ENCODE results near the gene HTR4.

Gene HTR4

GRCh38 chr5:148620696-148621095 is 33.6 kb downstream of the HTR4 start:
- Histone ChIP-seq H3K9me3 (ENCODE audit: insufficient read depth, low read depth, low read length) (no peaks in the 10 kb centered on the region), H3K4me3 (ENCODE audit: low read length, poor library complexity, severe bottlenecking) (no peak overlapping the region), H3K9ac (ENCODE audit: low read depth, low read length, poor library complexity, severe bottlenecking) (no peak overlapping the region), H2AFZ (ENCODE audit: low read length) (no peak overlapping the region), H3K9me2 (replicated peaks; ENCODE audit: low read depth, low read length) (no peaks in the 10 kb centered on the region), H3F3A (ENCODE audit: low read depth) (no peaks in the 10 kb centered on the region), H3K79me2 (ENCODE audit: insufficient read depth, low read length) (no peaks in the 10 kb centered on the region), H3K27me3 (ENCODE audit: insufficient read depth, low read length, poor library complexity, severe bottlenecking) (peaks cover 54% of the 10 kb centered on the region), H3K4me1 (ENCODE audit: insufficient read depth, low read length, poor library complexity, severe bottlenecking) (peaks cover 22% of the 10 kb centered on the region), H4K20me1 (ENCODE audit: insufficient read depth, low read length, poor library complexity, severe bottlenecking) (no peaks in the 10 kb centered on the region), H3K36me3 (ENCODE audit: insufficient read depth, low read length) (no peaks in the 10 kb centered on the region), H3K4me2 (ENCODE audit: low read depth, low read length, poor library complexity, severe bottlenecking) (peak overlapping the region; percentile 26)
- no peak for TF ChIP-seq CTCF (conservative IDR thresholded peaks at IDR 0.05; ENCODE audit: low read length)
- TF ChIP-seq EZH2phosphoT487 (IDR thresholded peaks at IDR 0.05; ENCODE audit: borderline replicate concordance): peak; percentile 63; the same call in 1 of the 2 replicates

GRCh38 chr5:148620091-148620490 is 34.2 kb downstream of the HTR4 start:
- Histone ChIP-seq H3K79me2 (ENCODE audit: insufficient read depth, low read length) (no peaks in the 10 kb centered on the region), H3K27me3 (ENCODE audit: insufficient read depth, low read length, poor library complexity, severe bottlenecking) (peaks cover 54% of the 10 kb centered on the region), H3K36me3 (ENCODE audit: insufficient read depth, low read length) (no peaks in the 10 kb centered on the region), H3K9ac (ENCODE audit: low read depth, low read length, poor library complexity, severe bottlenecking) (no peak overlapping the region), H3K4me1 (ENCODE audit: insufficient read depth, low read length, poor library complexity, severe bottlenecking) (peaks cover 22% of the 10 kb centered on the region), H3K4me3 (ENCODE audit: low read length, poor library complexity, severe bottlenecking) (no peak overlapping the region), H3F3A (ENCODE audit: low read depth) (no peaks in the 10 kb centered on the region), H3K9me2 (replicated peaks; ENCODE audit: low read depth, low read length) (no peaks in the 10 kb centered on the region), H2AFZ (ENCODE audit: low read length) (no peak overlapping the region), H4K20me1 (ENCODE audit: insufficient read depth, low read length, poor library complexity, severe bottlenecking) (no peaks in the 10 kb centered on the region), H3K4me2 (ENCODE audit: low read depth, low read length, poor library complexity, severe bottlenecking) (peak overlapping the region; percentile 20), H3K9me3 (ENCODE audit: insufficient read depth, low read depth, low read length) (no peaks in the 10 kb centered on the region)
- TF ChIP-seq CTCF (conservative IDR thresholded peaks at IDR 0.05; ENCODE audit: low read length): no peak
- no peak for TF ChIP-seq EZH2phosphoT487 (IDR thresholded peaks at IDR 0.05; ENCODE audit: borderline replicate concordance)

- H3F3A ChIP-seq (ENCODE audit: low read depth): no peaks in the 10 kb centered on the region
- peak overlapping the region; percentile 20 for H3K4me2 ChIP-seq (ENCODE audit: low read depth, low read length, poor library complexity, severe bottlenecking)
- H3K36me3 ChIP-seq (ENCODE audit: insufficient read depth, low read length): no peaks in the 10 kb centered on the region
- no peaks in the 10 kb centered on the region for H3K9me2 ChIP-seq (replicated peaks; ENCODE audit: low read depth, low read length)
- no peaks in the 10 kb centered on the region for H4K20me1 ChIP-seq (ENCODE audit: insufficient read depth, low read length, poor library complexity, severe bottlenecking)
- peaks cover 48% of the 10 kb centered on the region for H3K27me3 ChIP-seq (ENCODE audit: insufficient read depth, low read length, poor library complexity, severe bottlenecking)
- no peaks in the 10 kb centered on the region for H3K9me3 ChIP-seq (ENCODE audit: insufficient read depth, low read depth, low read length)
- H3K79me2 ChIP-seq (ENCODE audit: insufficient read depth, low read length): no peaks in the 10 kb centered on the region
- H3K4me3 ChIP-seq (ENCODE audit: low read length, poor library complexity, severe bottlenecking): no peak overlapping the region
- TF ChIP-seq EZH2phosphoT487 (IDR thresholded peaks at IDR 0.05; ENCODE audit: borderline replicate concordance) (no peak), CTCF (conservative IDR thresholded peaks at IDR 0.05; ENCODE audit: low read length) (no peak)
- peaks cover 22% of the 10 kb centered on the region for H3K4me1 ChIP-seq (ENCODE audit: insufficient read depth, low read length, poor library complexity, severe bottlenecking)
- no peak overlapping the region for H2AFZ ChIP-seq (ENCODE audit: low read length)
- H3K9ac ChIP-seq (ENCODE audit: low read depth, low read length, poor library complexity, severe bottlenecking): no peak overlapping the region
Observed at GRCh38 chr5:148619484-148619883, 34.8 kb downstream of the HTR4 start.
